ENCODE results near the gene PALLD.
A peak's percentile ranks its signal among the peaks of the same experiment; 100 is the strongest.

PALLD gene

DNA sequence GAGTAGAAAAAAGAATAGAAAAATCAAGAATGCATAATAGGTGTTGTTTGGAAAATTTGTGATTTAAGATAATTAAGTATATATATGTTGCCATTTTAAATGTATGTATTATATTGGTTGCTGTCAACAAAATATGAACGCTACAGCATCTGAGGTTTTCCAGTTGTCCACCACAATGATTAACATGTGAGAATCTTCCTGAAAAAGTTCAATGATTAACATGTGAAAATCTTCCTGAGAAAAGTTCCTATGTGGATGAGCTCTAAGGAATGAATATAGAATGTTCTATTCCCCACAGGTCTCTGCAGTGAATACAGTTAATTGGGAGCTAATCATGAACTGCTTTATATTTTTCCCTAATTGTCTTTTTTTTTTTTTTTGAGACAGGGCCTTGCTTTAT, 298.5 kb downstream of the PALLD start:
- H3K79me1 ChIP-seq (ENCODE audit: low read depth, low read length): no peaks in the 10 kb centered on the region
- H2BK12ac ChIP-seq (ENCODE audit: low read length): no peak overlapping the region
- no peak overlapping the region for H3K9ac ChIP-seq (ENCODE audit: low read depth, low read length, poor library complexity)
- H2BK15ac ChIP-seq (ENCODE audit: low read length): no peak overlapping the region
- peaks cover 0 to 3% of the 10 kb centered on the region in 2 donors for H3K9me3 ChIP-seq (replicated peaks in 1 of 2; ENCODE audit: control insufficient read depth in 2 of 2, insufficient read depth in 1 of 2, low read depth in 1 of 2, low read length in 2 of 2)
- no peak overlapping the region for H4K8ac ChIP-seq (ENCODE audit: low read depth, low read length)
- H3K23ac ChIP-seq (ENCODE audit: low read depth, low read length, poor library complexity): no peak overlapping the region
- no peak overlapping the region for H2BK5ac ChIP-seq (ENCODE audit: low read length)
- no peak overlapping the region for H3K4me2 ChIP-seq (ENCODE audit: insufficient read depth, low read length, poor library complexity, severe bottlenecking)
- no peak overlapping the region for H3K27ac ChIP-seq (replicated peaks; ENCODE audit: low read length)
- no peak overlapping the region for H2AFZ ChIP-seq (ENCODE audit: low read length)
- no peak overlapping the region for H3K4ac ChIP-seq (ENCODE audit: low read length)
- H2BK120ac ChIP-seq (ENCODE audit: low read depth, low read length): no peak overlapping the region
- H3K14ac ChIP-seq (ENCODE audit: low read length): no peak overlapping the region
- no peak for DNase-seq (ENCODE audit: low spot score)
- H3K36me3 ChIP-seq (replicated peaks in 1 of 2; ENCODE audit: control insufficient read depth in 2 of 2, insufficient read depth in 2 of 2, low read length in 2 of 2): no peaks in the 10 kb centered on the region
- H3K18ac ChIP-seq (ENCODE audit: low read length): no peak overlapping the region
- H4K91ac ChIP-seq (ENCODE audit: low read depth, low read length, poor library complexity): no peak overlapping the region
- H3K4me1 ChIP-seq (ENCODE audit: control insufficient read depth in 2 of 2, insufficient read depth in 1 of 2, low read depth in 1 of 2, low read length in 2 of 2): peaks cover 0 to 9% of the 10 kb centered on the region in 2 donors
- H3K27me3 ChIP-seq (ENCODE audit: control insufficient read depth in 3 of 3, insufficient read depth in 3 of 3, low read depth in 1 of 3, low read length in 3 of 3): no peaks in the 10 kb centered on the region
- WGBS, 2 donors (ENCODE audit: extremely low coverage in 2 of 2, insufficient read length in 2 of 2, insufficient replicate concordance in 1 of 2): no CpG with 5 or more reads among the region's 1 CpG
- no peak overlapping the region for H2AK5ac ChIP-seq (ENCODE audit: low read depth, low read length)
- H3K4me3 ChIP-seq (ENCODE audit: low read length in 2 of 2): no peak overlapping the region

DNA sequence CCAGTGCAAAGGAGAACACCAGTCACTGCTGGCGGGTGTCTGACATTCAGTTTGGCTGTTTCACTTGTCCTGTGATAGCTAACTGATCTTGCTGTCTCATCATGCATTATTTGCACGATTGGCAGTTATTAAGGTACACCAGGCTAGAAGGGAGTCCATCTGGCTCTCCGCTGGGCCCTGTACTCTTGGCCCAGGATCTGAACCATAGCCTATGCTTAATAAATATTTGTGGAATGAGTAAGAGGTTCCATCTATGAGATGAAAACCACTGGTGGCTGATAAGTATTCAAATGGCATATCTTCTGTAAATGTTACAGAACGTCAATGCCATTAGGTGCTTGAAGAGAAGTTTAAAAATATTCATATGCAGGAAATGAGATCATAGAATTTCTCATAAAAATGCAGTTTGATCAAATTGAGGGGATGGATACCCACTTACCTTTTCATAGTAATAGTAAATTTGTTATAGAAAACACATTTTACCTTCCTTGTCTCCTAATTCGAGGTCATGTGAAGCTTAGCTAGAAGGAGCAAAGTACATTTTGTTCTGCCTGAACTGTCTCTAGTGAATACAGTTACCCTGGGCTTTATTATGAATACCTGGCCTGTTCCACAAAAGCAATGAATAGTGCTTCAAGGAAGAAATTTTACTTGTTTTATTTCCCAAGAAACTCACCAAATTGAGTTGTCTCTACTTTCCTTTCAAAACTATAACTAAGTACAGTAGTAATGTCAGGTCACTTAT, 299.7 kb downstream of the PALLD start:
- Histone ChIP-seq H3K9me3 (replicated peaks in 1 of 2; ENCODE audit: control insufficient read depth in 2 of 2, insufficient read depth in 1 of 2, low read depth in 1 of 2, low read length in 2 of 2) (peaks cover 0 to 1% of the 10 kb centered on the region in 2 donors), H4K91ac (ENCODE audit: low read depth, low read length, poor library complexity) (no peak overlapping the region), H3K23ac (ENCODE audit: low read depth, low read length, poor library complexity) (no peak overlapping the region), H2AK5ac (ENCODE audit: low read depth, low read length) (no peak overlapping the region), H3K4me1 (ENCODE audit: control insufficient read depth in 2 of 2, insufficient read depth in 1 of 2, low read depth in 1 of 2, low read length in 2 of 2) (peaks cover 0 to 7% of the 10 kb centered on the region in 2 donors), H3K4me2 (ENCODE audit: insufficient read depth, low read length, poor library complexity, severe bottlenecking) (no peak overlapping the region), H3K27me3 (ENCODE audit: control insufficient read depth in 3 of 3, insufficient read depth in 3 of 3, low read depth in 1 of 3, low read length in 3 of 3) (no peaks in the 10 kb centered on the region), H4K8ac (ENCODE audit: low read depth, low read length) (no peak overlapping the region), H3K27ac (replicated peaks; ENCODE audit: low read length) (peak overlapping the region; percentile 12), H3K4ac (ENCODE audit: low read length) (no peak overlapping the region), H3K36me3 (replicated peaks in 1 of 2; ENCODE audit: control insufficient read depth in 2 of 2, insufficient read depth in 2 of 2, low read length in 2 of 2) (no peaks in the 10 kb centered on the region), H3K9ac (ENCODE audit: low read depth, low read length, poor library complexity) (no peak overlapping the region), H3K18ac (ENCODE audit: low read length) (no peak overlapping the region), H2BK120ac (ENCODE audit: low read depth, low read length) (no peak overlapping the region), H2BK12ac (ENCODE audit: low read length) (no peak overlapping the region), H2AFZ (ENCODE audit: low read length) (no peak overlapping the region), H2BK5ac (ENCODE audit: low read length) (no peak overlapping the region), H3K79me1 (ENCODE audit: low read depth, low read length) (no peaks in the 10 kb centered on the region), H3K4me3 (ENCODE audit: low read length in 2 of 2) (no peak overlapping the region), H2BK15ac (ENCODE audit: low read length) (no peak overlapping the region), H3K14ac (ENCODE audit: low read length) (no peak overlapping the region)
- no CpG with 5 or more reads among the region's 5 CpGs for WGBS, 2 donors (ENCODE audit: extremely low coverage in 2 of 2, insufficient read length in 2 of 2, insufficient replicate concordance in 1 of 2)
- no peak for DNase-seq (ENCODE audit: low spot score)

DNA sequence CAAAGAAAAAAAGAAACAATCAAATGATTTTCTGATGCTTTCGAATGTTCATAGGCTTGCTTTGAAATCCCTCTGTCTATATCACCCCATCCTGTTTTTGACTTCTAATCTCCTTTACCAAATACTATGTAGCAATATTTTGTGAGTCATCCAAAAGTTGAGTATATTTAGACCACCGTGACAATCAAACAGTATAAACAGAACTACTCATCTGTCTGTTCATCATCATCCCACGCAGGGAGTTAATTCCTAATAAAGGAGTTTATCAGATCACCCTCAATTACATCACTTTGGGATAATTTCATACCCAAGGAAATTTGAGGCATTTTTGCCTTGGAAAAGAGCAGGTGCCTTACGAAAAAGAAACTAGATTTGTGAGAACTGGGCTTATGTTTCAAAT, 300.3 kb downstream of the PALLD start:
- Histone ChIP-seq H3K27me3 (ENCODE audit: control insufficient read depth in 3 of 3, insufficient read depth in 3 of 3, low read depth in 1 of 3, low read length in 3 of 3) (no peaks in the 10 kb centered on the region), H3K4me3 (ENCODE audit: low read length in 2 of 2) (no peak overlapping the region), H3K4ac (ENCODE audit: low read length) (no peak overlapping the region), H3K4me1 (ENCODE audit: control insufficient read depth in 2 of 2, insufficient read depth in 1 of 2, low read depth in 1 of 2, low read length in 2 of 2) (peaks cover 0 to 7% of the 10 kb centered on the region in 2 donors), H2BK12ac (ENCODE audit: low read length) (no peak overlapping the region), H4K8ac (ENCODE audit: low read depth, low read length) (no peak overlapping the region), H3K14ac (ENCODE audit: low read length) (no peak overlapping the region), H3K36me3 (replicated peaks in 1 of 2; ENCODE audit: control insufficient read depth in 2 of 2, insufficient read depth in 2 of 2, low read length in 2 of 2) (no peaks in the 10 kb centered on the region), H2BK5ac (ENCODE audit: low read length) (no peak overlapping the region), H3K23ac (ENCODE audit: low read depth, low read length, poor library complexity) (no peak overlapping the region), H3K27ac (replicated peaks; ENCODE audit: low read length) (no peak overlapping the region), H3K4me2 (ENCODE audit: insufficient read depth, low read length, poor library complexity, severe bottlenecking) (no peak overlapping the region), H3K79me1 (ENCODE audit: low read depth, low read length) (no peaks in the 10 kb centered on the region), H3K9me3 (replicated peaks in 1 of 2; ENCODE audit: control insufficient read depth in 2 of 2, insufficient read depth in 1 of 2, low read depth in 1 of 2, low read length in 2 of 2) (peaks cover 0 to 1% of the 10 kb centered on the region in 2 donors), H3K9ac (ENCODE audit: low read depth, low read length, poor library complexity) (no peak overlapping the region), H2AFZ (ENCODE audit: low read length) (no peak overlapping the region), H2AK5ac (ENCODE audit: low read depth, low read length) (no peak overlapping the region), H4K91ac (ENCODE audit: low read depth, low read length, poor library complexity) (no peak overlapping the region), H3K18ac (ENCODE audit: low read length) (no peak overlapping the region), H2BK120ac (ENCODE audit: low read depth, low read length) (no peak overlapping the region), H2BK15ac (ENCODE audit: low read length) (no peak overlapping the region)
- no peak for DNase-seq (ENCODE audit: low spot score)
- WGBS, 2 donors (ENCODE audit: extremely low coverage in 2 of 2, insufficient read length in 2 of 2, insufficient replicate concordance in 1 of 2): no CpG with 5 or more reads among the region's 4 CpGs

DNA sequence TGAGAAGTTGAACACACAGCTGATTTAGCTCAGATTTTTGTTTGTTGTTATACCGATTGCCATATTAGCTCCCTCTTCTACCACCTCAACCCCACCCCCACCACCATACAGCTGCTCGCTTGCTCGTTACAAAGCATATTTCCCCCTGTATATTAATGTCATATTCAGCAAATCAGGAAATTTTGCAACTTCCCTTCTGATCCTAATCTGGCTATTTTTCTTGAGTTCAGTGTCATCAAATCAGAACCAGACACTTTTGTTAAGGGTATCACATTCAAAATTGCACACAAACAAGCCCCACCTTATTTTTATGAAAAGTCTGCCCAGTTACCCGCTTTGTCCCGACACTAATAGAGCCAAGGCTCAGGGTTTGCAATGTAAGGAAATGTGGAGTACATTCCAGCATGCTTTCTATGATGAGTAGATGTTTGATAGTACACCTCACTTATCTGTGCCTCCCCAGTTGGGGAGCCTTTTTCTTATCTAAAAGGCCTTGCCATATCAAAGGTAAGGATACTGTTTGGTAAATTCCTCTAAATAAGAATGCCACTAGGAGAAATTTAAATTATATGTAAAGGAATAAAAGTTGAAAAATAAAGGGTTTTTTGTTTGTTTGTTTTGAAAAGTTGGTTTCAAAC, 301.0 kb downstream of the PALLD start:
- H2AK5ac ChIP-seq (ENCODE audit: low read depth, low read length): no peak overlapping the region
- no peak overlapping the region for H2AFZ ChIP-seq (ENCODE audit: low read length)
- H2BK120ac ChIP-seq (ENCODE audit: low read depth, low read length): no peak overlapping the region
- peaks cover 0 to 7% of the 10 kb centered on the region in 2 donors for H3K4me1 ChIP-seq (ENCODE audit: control insufficient read depth in 2 of 2, insufficient read depth in 1 of 2, low read depth in 1 of 2, low read length in 2 of 2)
- no peak overlapping the region for H2BK12ac ChIP-seq (ENCODE audit: low read length)
- H2BK5ac ChIP-seq (ENCODE audit: low read length): no peak overlapping the region
- no CpG with 5 or more reads among the region's 5 CpGs for WGBS, 2 donors (ENCODE audit: extremely low coverage in 2 of 2, insufficient read length in 2 of 2, insufficient replicate concordance in 1 of 2)
- DNase-seq (ENCODE audit: low spot score): no peak
- no peak overlapping the region for H2BK15ac ChIP-seq (ENCODE audit: low read length)
- peaks cover 0 to 1% of the 10 kb centered on the region in 2 donors for H3K9me3 ChIP-seq (replicated peaks in 1 of 2; ENCODE audit: control insufficient read depth in 2 of 2, insufficient read depth in 1 of 2, low read depth in 1 of 2, low read length in 2 of 2)
- H3K4me3 ChIP-seq (ENCODE audit: low read length in 2 of 2): no peak overlapping the region
- H3K36me3 ChIP-seq (replicated peaks in 1 of 2; ENCODE audit: control insufficient read depth in 2 of 2, insufficient read depth in 2 of 2, low read length in 2 of 2): no peaks in the 10 kb centered on the region
- no peak overlapping the region for H3K9ac ChIP-seq (ENCODE audit: low read depth, low read length, poor library complexity)
- no peaks in the 10 kb centered on the region for H3K27me3 ChIP-seq (ENCODE audit: control insufficient read depth in 3 of 3, insufficient read depth in 3 of 3, low read depth in 1 of 3, low read length in 3 of 3)
- H3K4me2 ChIP-seq (ENCODE audit: insufficient read depth, low read length, poor library complexity, severe bottlenecking): no peak overlapping the region
- no peak overlapping the region for H4K91ac ChIP-seq (ENCODE audit: low read depth, low read length, poor library complexity)
- no peak overlapping the region for H3K27ac ChIP-seq (replicated peaks; ENCODE audit: low read length)
- no peak overlapping the region for H3K4ac ChIP-seq (ENCODE audit: low read length)
- no peaks in the 10 kb centered on the region for H3K79me1 ChIP-seq (ENCODE audit: low read depth, low read length)
- H3K14ac ChIP-seq (ENCODE audit: low read length): no peak overlapping the region
- no peak overlapping the region for H3K18ac ChIP-seq (ENCODE audit: low read length)
- no peak overlapping the region for H3K23ac ChIP-seq (ENCODE audit: low read depth, low read length, poor library complexity)
- H4K8ac ChIP-seq (ENCODE audit: low read depth, low read length): no peak overlapping the region

Measured in neuronal stem cell (in vitro differentiated cells).